K562 (cell line): ENCODE measurements around the gene TMC1. TPM values are rescaled to one million over a fixed set of nuclear protein-coding genes. Genes with fewer than 3 reads are reported as not detected.

Experiments used
- CHD1 ChIP-seq: fragments of 200-600 bp; sonication (generic); IDR thresholded peaks from one replicate; pipeline ENCODE4 v1.6.1; 2012; ENCODE audit warnings: mild to moderate bottlenecking, moderate library complexity, low read length, inconsistent platforms
- HSF4 ChIP-seq: fragments of 250-450 bp; sonication (Bioruptor Pico); IDR thresholded peaks from 2 replicates; pipeline ENCODE4 v2.1.2; 2022; ENCODE audit warnings: mild to moderate bottlenecking, moderate library complexity, borderline replicate concordance
- MAFG ChIP-seq: fragments of 450-650 bp; conservative IDR thresholded peaks from 2 replicates; pipeline ENCODE4 v1.6.1; 2016; ENCODE audit warnings: missing genetic modification characterization, missing compliant biosample characterization
- POLR3A ChIP-seq: IDR thresholded peaks from 2 replicates; pipeline ENCODE4 v1.6.1; 2011; ENCODE audit warnings: borderline replicate concordance, mild to moderate bottlenecking, moderate library complexity; ENCODE audit not compliant: insufficient read length, insufficient read depth; ENCODE audit errors: extremely low read depth
- RAD21 ChIP-seq, 2 experiments: fragments of 250-450 bp in 1 of 2; fragments of 450-650 bp in 1 of 2; sonication (Bioruptor Pico) in 1 of 2; formaldehyde crosslinking in 1 of 2; IDR thresholded peaks in 1 of 2; conservative IDR thresholded peaks in 1 of 2; 2 replicates each; pipeline versions ENCODE4 v1.4.0 to v1.8.0; 2020 to 2022; ENCODE audit warnings: mild to moderate bottlenecking in 2 of 2, moderate library complexity in 1 of 2
- STAG1 ChIP-seq: sonication (generic); formaldehyde crosslinking; IDR thresholded peaks from 2 replicates; pipeline ENCODE4 v1.5.0; 2020; ENCODE audit warnings: missing genetic modification reagents, borderline replicate concordance
- U2AF2 ChIP-seq: fragments of 200-400 bp; formaldehyde crosslinking; optimal IDR thresholded peaks from 2 replicates; pipeline ENCODE3; 2017; ENCODE audit warnings: low read depth, mild to moderate bottlenecking, low read length
- polyA plus RNA-seq, 8 experiments: library from polyadenylated mRNA; depleted of rRNA in 4 of 8; stranded (reverse) in 5 of 8; unstranded in 3 of 8; fragments of >200 nt; fragmentation: Nextera tagmentation in 2 of 8; fragmentation: Illumina TruSeq in 1 of 8; extraction: Ambion mirVana in 2 of 8; extraction: Trizol in 1 of 8; gene quantifications; 2 replicates each; pipeline versions ENCODE4 v1.2.1 to v1.2.3, GENCODE V29; 2011 to 2014; ENCODE audit warnings: inconsistent platforms in 1 of 8, missing spikeins in 1 of 8
- total RNA-seq, 7 experiments: library from RNA; depleted of rRNA in 6 of 7; stranded (reverse); fragments of >200 nt in 6 of 7; fragmentation: Illumina TruSeq in 2 of 7; extraction: Trizol in 2 of 7; gene quantifications; 2 replicates each; pipeline versions ENCODE4 v1.2.1 to v1.2.3, GENCODE V29; 2011 to 2021; ENCODE audit warnings: low replicate concordance in 1 of 7
- TF ChIP-seq, protein P1 (sequence below): fragments of 450-650 bp; formaldehyde crosslinking; IDR thresholded peaks from 2 replicates; pipeline ENCODE4 v1.4.0; 2022; ENCODE audit warnings: mild to moderate bottlenecking, moderate library complexity
- TF ChIP-seq, protein P2 (sequence below), 3 experiments: IDR thresholded peaks in 2 of 3; conservative IDR thresholded peaks in 1 of 3; 2 replicates each; pipeline ENCODE4 v1.5.1; 2011 to 2012; ENCODE audit warnings: low read length in 3 of 3, mild to moderate bottlenecking in 3 of 3, control low read depth in 2 of 3, improper control_type of control experiment in 1 of 3, inconsistent platforms in 1 of 3, low read depth in 1 of 3, mixed read lengths in 1 of 3, moderate library complexity in 1 of 3; ENCODE audit not compliant: insufficient read depth in 2 of 3
- TF ChIP-seq, protein P3 (sequence below), 2 experiments: fragments of 450-650 bp; formaldehyde crosslinking in 1 of 2; IDR thresholded peaks; 2 replicates each; pipeline versions ENCODE4 v1.4.0 to v1.6.1; 2014 to 2020; ENCODE audit warnings: mild to moderate bottlenecking in 2 of 2, borderline replicate concordance in 1 of 2, low read depth in 1 of 2
- TF ChIP-seq, protein P4 (sequence below): fragments of 450-650 bp; formaldehyde crosslinking; IDR thresholded peaks from 2 replicates; pipeline ENCODE4 v1.4.0; 2020; ENCODE audit warnings: mild to moderate bottlenecking, moderate library complexity

The TMC1 gene
- total and polyA plus RNA-seq, 9 of the 15 experiments (the other 6 are each of a cell fraction or from before 2014, with no cell fraction given) = 0.10 to 0.15 TPM; not detected in 7

DNA sequence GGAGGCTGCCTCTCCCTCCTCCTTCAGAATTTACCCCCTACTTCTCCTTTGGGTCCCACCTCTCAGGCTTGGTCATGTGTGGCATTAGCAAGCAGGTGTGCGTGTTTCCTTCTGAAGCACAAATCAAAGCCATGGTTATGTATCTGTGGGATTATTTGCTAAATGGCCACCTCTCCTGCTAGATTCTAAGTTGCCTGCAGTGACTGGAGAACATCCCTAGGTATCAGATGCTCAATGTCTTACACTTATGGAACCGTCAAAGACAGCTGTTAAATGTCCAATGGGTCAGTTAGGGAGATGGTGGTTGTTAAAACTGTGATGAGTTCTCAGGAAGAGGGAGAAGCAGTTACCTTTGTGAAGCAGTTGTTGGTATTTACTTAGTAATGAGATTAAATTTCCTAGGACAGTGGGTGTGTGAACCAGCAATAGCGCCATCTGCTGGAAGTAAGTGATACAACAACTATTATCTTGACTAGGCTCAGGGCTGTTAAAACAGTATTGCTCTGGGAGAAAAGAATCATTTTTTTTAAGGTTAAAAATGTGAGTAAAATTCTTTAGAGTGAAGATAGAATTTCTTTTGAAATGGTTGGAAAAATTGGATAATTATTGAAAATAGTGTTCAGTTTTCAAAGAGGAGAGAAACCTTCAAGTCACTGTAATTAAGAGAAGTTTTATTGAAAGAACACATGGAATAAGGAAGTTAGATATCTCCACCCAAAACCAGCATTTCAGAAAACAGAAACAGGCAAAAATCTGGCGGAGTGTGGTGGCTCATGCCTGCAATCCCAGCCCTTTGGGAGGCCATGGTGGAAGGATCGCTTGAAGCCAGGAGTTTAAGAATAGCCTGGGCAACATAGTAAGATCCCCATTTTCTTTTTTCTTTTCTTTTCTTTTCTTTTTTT is 71.3 kb downstream of the TMC1 start (continued):
- TF ChIP-seq, protein P1, sequence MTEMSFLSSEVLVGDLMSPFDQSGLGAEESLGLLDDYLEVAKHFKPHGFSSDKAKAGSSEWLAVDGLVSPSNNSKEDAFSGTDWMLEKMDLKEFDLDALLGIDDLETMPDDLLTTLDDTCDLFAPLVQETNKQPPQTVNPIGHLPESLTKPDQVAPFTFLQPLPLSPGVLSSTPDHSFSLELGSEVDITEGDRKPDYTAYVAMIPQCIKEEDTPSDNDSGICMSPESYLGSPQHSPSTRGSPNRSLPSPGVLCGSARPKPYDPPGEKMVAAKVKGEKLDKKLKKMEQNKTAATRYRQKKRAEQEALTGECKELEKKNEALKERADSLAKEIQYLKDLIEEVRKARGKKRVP (CRISPR knock-in tag) = no peak
- TF ChIP-seq MAFG (tag) (no peak), CHD1 (no peak), HSF4 (CRISPR knock-in tag) (no peak), STAG1 (CRISPR knock-in tag) (no peak), U2AF2 (no peak), POLR3A (no peak), RAD21 (CRISPR knock-in tag; conservative IDR thresholded peaks at IDR 0.05 in 1 of 2, IDR thresholded peaks at IDR 0.05 in 1 of 2) (peak; percentile 75 to 79)
- TF ChIP-seq, protein P2, sequence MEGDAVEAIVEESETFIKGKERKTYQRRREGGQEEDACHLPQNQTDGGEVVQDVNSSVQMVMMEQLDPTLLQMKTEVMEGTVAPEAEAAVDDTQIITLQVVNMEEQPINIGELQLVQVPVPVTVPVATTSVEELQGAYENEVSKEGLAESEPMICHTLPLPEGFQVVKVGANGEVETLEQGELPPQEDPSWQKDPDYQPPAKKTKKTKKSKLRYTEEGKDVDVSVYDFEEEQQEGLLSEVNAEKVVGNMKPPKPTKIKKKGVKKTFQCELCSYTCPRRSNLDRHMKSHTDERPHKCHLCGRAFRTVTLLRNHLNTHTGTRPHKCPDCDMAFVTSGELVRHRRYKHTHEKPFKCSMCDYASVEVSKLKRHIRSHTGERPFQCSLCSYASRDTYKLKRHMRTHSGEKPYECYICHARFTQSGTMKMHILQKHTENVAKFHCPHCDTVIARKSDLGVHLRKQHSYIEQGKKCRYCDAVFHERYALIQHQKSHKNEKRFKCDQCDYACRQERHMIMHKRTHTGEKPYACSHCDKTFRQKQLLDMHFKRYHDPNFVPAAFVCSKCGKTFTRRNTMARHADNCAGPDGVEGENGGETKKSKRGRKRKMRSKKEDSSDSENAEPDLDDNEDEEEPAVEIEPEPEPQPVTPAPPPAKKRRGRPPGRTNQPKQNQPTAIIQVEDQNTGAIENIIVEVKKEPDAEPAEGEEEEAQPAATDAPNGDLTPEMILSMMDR (IDR thresholded peaks at IDR 0.05 in 2 of 3, conservative IDR thresholded peaks at IDR 0.05 in 1 of 3; ENCODE audit: insufficient read depth in 2 of 3, low read depth in 1 of 3, low read length in 3 of 3) = peak; percentile 39 to 69 (median 66); a peak in 5 of 6 replicates
- TF ChIP-seq, protein P3, sequence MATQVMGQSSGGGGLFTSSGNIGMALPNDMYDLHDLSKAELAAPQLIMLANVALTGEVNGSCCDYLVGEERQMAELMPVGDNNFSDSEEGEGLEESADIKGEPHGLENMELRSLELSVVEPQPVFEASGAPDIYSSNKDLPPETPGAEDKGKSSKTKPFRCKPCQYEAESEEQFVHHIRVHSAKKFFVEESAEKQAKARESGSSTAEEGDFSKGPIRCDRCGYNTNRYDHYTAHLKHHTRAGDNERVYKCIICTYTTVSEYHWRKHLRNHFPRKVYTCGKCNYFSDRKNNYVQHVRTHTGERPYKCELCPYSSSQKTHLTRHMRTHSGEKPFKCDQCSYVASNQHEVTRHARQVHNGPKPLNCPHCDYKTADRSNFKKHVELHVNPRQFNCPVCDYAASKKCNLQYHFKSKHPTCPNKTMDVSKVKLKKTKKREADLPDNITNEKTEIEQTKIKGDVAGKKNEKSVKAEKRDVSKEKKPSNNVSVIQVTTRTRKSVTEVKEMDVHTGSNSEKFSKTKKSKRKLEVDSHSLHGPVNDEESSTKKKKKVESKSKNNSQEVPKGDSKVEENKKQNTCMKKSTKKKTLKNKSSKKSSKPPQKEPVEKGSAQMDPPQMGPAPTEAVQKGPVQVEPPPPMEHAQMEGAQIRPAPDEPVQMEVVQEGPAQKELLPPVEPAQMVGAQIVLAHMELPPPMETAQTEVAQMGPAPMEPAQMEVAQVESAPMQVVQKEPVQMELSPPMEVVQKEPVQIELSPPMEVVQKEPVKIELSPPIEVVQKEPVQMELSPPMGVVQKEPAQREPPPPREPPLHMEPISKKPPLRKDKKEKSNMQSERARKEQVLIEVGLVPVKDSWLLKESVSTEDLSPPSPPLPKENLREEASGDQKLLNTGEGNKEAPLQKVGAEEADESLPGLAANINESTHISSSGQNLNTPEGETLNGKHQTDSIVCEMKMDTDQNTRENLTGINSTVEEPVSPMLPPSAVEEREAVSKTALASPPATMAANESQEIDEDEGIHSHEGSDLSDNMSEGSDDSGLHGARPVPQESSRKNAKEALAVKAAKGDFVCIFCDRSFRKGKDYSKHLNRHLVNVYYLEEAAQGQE (IDR thresholded peaks at IDR 0.05; ENCODE audit: borderline replicate concordance) = peak; percentile 71; the same call in 1 of the 2 replicates
- TF ChIP-seq, protein P3 (CRISPR knock-in tag; IDR thresholded peaks at IDR 0.05; ENCODE audit: low read depth) = no peak
- TF ChIP-seq, protein P4, sequence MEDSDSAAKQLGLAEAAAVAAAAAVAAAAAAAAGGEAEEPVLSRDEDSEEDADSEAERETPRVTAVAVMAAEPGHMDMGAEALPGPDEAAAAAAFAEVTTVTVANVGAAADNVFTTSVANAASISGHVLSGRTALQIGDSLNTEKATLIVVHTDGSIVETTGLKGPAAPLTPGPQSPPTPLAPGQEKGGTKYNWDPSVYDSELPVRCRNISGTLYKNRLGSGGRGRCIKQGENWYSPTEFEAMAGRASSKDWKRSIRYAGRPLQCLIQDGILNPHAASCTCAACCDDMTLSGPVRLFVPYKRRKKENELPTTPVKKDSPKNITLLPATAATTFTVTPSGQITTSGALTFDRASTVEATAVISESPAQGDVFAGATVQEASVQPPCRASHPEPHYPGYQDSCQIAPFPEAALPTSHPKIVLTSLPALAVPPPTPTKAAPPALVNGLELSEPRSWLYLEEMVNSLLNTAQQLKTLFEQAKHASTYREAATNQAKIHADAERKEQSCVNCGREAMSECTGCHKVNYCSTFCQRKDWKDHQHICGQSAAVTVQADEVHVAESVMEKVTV (CRISPR knock-in tag) = peak; percentile 51; the same call in 1 of the 2 replicates
